Stimulated activated CD4-positive, alpha-beta T cell treated with anti-CD3 and anti-CD28 coated beads, Interleukin-4, amount 100 ng/mL, for 48 hours (primary cell): ENCODE results near the gene MT1M.
"Not testable (repeated sequence)": the region's sequence is repeated elsewhere in the genome, so short reads cannot be mapped to it uniquely, and the experiment has no call there.

Experiments used
- DNase-seq, 2 donors: peaks; one replicate each; pipeline ENCODE4 v3.0.0-alpha.2; 2020; ENCODE audit warnings: low read depth in 2 of 2

Gene MT1M

GRCh38 chr16:56673921-56674320, 41.5 kb downstream of the MT1M start:
- no peak for DNase-seq

- DNase-seq, result not testable (repeated sequence)
Measured at GRCh38 chr16:56674570-56674969, 42.1 kb downstream of the MT1M start.

- DNase-seq, result no peak
Measured at GRCh38 chr16:56675685-56676210, 43.3 kb downstream of the MT1M start.

- DNase-seq, result no peak
Measured at GRCh38 chr16:56677474-56677873, 45.0 kb downstream of the MT1M start.

GRCh38 chr16:56679078-56679730, 46.7 kb downstream of the MT1M start:
- no peak for DNase-seq

- DNase-seq, result no peak
Measured at GRCh38 chr16:56679818-56680217, 47.4 kb downstream of the MT1M start.

- peak; percentile 85 to 90 for DNase-seq
Measured at GRCh38 chr16:56681939-56682702, 49.7 kb downstream of the MT1M start, which contains the start of gene MT1X. TSS of gene MT1X (plus strand) at chr16:56682470. CDS start at chr16:56682541, 71 bp downstream.

- DNase-seq, result no peak
Measured at GRCh38 chr16:56682703-56683397, 50.4 kb downstream of the MT1M start.
